ENCODE measurements around the gene UBE2J1. TPM values are rescaled to one million over a fixed set of nuclear protein-coding genes. Genes with fewer than 3 reads are reported as not detected.
A peak's percentile ranks its signal among the peaks of the same experiment; 100 is the strongest.

Gene UBE2J1
- total RNA-seq, 1 experiment from 2014 or later: 22.4 TPM

DNA sequence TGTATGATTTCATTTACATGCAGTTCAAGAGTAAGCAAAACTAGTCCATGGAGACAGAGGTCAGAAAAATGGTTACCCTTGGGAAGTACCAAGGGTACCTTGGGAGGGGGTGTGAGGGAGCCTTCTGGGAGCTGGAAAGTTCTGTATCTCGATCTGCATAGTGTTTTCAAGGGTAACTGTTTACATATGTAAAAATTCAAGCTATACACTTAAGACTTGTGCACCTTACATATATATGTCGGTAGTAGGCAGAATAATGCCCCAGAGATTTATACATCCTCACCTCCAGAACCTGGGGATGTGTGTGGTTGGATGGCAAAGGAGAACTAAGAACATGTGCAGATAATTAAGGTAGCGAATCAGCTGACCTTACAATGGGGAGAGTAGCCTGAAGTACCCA, 68.4 kb downstream of the UBE2J1 start:
- BruUV-seq (replicated peaks): no TSS peak
- intact Hi-C loops (cut with micrococcal nuclease): no loop called here

DNA sequence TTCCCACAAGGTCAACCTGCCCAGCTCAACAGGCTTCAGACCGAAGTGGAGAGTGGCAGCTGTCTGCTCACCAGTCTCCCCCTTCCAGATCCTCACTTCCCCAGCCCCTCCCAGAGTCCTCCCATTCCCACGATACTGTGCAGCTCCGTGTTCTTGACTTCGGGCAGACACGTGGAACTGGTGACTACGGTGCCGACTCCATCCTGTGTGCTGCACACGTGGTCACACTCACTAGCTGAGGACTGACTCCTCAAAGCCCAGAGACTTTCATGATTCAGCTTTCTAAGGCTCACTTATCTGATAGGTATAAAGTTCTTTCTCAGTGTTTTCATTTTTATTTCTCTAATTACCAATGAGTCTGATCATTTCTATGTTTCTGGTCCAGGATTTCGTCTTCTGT, 69.8 kb downstream of the UBE2J1 start:
- Histone ChIP-seq H3K4me1 (ENCODE audit: insufficient read depth, low read length) (no peaks in the 10 kb centered on the region), H3K9ac (ENCODE audit: low read length) (no peak overlapping the region), H3K27me3 (ENCODE audit: low read length) (no peaks in the 10 kb centered on the region), H3K27ac (ENCODE audit: low read length) (no peak overlapping the region), H3K9me3 (ENCODE audit: low read length) (no peaks in the 10 kb centered on the region), H4K20me1 (ENCODE audit: low read length) (no peaks in the 10 kb centered on the region), H3F3A (ENCODE audit: low read length, unreplicated experiment) (no peaks in the 10 kb centered on the region), H3K4me3 (ENCODE audit: low read length) (no peak overlapping the region), H3K9me2 (replicated peaks; ENCODE audit: low read length) (no peaks in the 10 kb centered on the region), H2AFZ (ENCODE audit: low read length) (no peak overlapping the region), H3K4me2 (ENCODE audit: low read length) (no peak overlapping the region), H3K79me2 (ENCODE audit: low read length) (no peaks in the 10 kb centered on the region), H3K36me3 (ENCODE audit: low read depth, low read length) (no peaks in the 10 kb centered on the region)
- no peak for ATAC-seq
- no TSS peak for BruUV-seq (replicated peaks)
- POLR2A ChIA-PET (ENCODE audit: unreplicated experiment): no interaction called here
- no peak for DNase-seq
- intact Hi-C loops (cut with micrococcal nuclease): no loop called here
- CTCF ChIA-PET: no interaction called here
- no peak for TF ChIP-seq EZH2phosphoT487 (IDR thresholded peaks at IDR 0.05; ENCODE audit: borderline replicate concordance, low read length)
- TF ChIP-seq EZH2 (IDR thresholded peaks at IDR 0.05; ENCODE audit: low read length, unreplicated experiment): no peak
- TF ChIP-seq CTCF (conservative IDR thresholded peaks at IDR 0.05; ENCODE audit: low read depth, low read length): no peak

More for the DNA sequence above, 68.4 kb downstream of the UBE2J1 start:
- DNase-seq (no peak), ATAC-seq (no peak)
- H3K9me3 ChIP-seq (ENCODE audit: low read length): no peaks in the 10 kb centered on the region
- no peaks in the 10 kb centered on the region for H3K4me1 ChIP-seq (ENCODE audit: insufficient read depth, low read length)
- no peak overlapping the region for H3K4me3 ChIP-seq (ENCODE audit: low read length)
- no peak overlapping the region for H3K9ac ChIP-seq (ENCODE audit: low read length)
- H2AFZ ChIP-seq (ENCODE audit: low read length): no peak overlapping the region
- H3F3A ChIP-seq (ENCODE audit: low read length, unreplicated experiment): no peaks in the 10 kb centered on the region
- no peaks in the 10 kb centered on the region for H3K9me2 ChIP-seq (replicated peaks; ENCODE audit: low read length)
- TF ChIP-seq EZH2 (IDR thresholded peaks at IDR 0.05; ENCODE audit: low read length, unreplicated experiment) (no peak), CTCF (conservative IDR thresholded peaks at IDR 0.05; ENCODE audit: low read depth, low read length) (no peak), EZH2phosphoT487 (IDR thresholded peaks at IDR 0.05; ENCODE audit: borderline replicate concordance, low read length) (no peak)
- H3K36me3 ChIP-seq (ENCODE audit: low read depth, low read length): no peaks in the 10 kb centered on the region
- CTCF ChIA-PET: no interaction called here
- H3K4me2 ChIP-seq (ENCODE audit: low read length): no peak overlapping the region
- H3K27me3 ChIP-seq (ENCODE audit: low read length): no peaks in the 10 kb centered on the region
- H4K20me1 ChIP-seq (ENCODE audit: low read length): no peaks in the 10 kb centered on the region
- H3K27ac ChIP-seq (ENCODE audit: low read length): no peak overlapping the region
- H3K79me2 ChIP-seq (ENCODE audit: low read length): no peaks in the 10 kb centered on the region
- POLR2A ChIA-PET (ENCODE audit: unreplicated experiment): no interaction called here

GRCh38 chr6:89281779-89282246, 70.7 kb downstream of the UBE2J1 start:
- no peaks in the 10 kb centered on the region for H3K79me2 ChIP-seq (ENCODE audit: low read length)
- H3K27ac ChIP-seq (ENCODE audit: low read length): no peak overlapping the region
- no peak overlapping the region for H2AFZ ChIP-seq (ENCODE audit: low read length)
- no peaks in the 10 kb centered on the region for H3K9me2 ChIP-seq (replicated peaks; ENCODE audit: low read length)
- no peaks in the 10 kb centered on the region for H3F3A ChIP-seq (ENCODE audit: low read length, unreplicated experiment)
- POLR2A ChIA-PET (ENCODE audit: unreplicated experiment): no interaction called here
- BruUV-seq (replicated peaks): no TSS peak
- H3K36me3 ChIP-seq (ENCODE audit: low read depth, low read length): no peaks in the 10 kb centered on the region
- TF ChIP-seq EZH2phosphoT487 (IDR thresholded peaks at IDR 0.05; ENCODE audit: borderline replicate concordance, low read length): no peak
- TF ChIP-seq CTCF (conservative IDR thresholded peaks at IDR 0.05; ENCODE audit: low read depth, low read length): peak; percentile 55
- no peak for TF ChIP-seq EZH2 (IDR thresholded peaks at IDR 0.05; ENCODE audit: low read length, unreplicated experiment)
- H3K4me1 ChIP-seq (ENCODE audit: insufficient read depth, low read length): no peaks in the 10 kb centered on the region
- H3K9ac ChIP-seq (ENCODE audit: low read length): no peak overlapping the region
- CTCF ChIA-PET: no interaction called here
- H3K4me3 ChIP-seq (ENCODE audit: low read length): no peak overlapping the region
- intact Hi-C loops (cut with micrococcal nuclease): no loop called here
- H4K20me1 ChIP-seq (ENCODE audit: low read length): no peaks in the 10 kb centered on the region
- DNase-seq (peak; percentile 52), ATAC-seq (peak; percentile 33; the same call in 1 of the 2 replicates)
- H3K27me3 ChIP-seq (ENCODE audit: low read length): no peaks in the 10 kb centered on the region
- H3K9me3 ChIP-seq (ENCODE audit: low read length): no peaks in the 10 kb centered on the region
- H3K4me2 ChIP-seq (ENCODE audit: low read length): no peak overlapping the region
